GM19328 (cell line): ENCODE measurements around the gene LRP6.

ENCODE experiments used
- ATAC-seq: cut with Tn5 transposase; IDR thresholded peaks from one replicate; pipeline ENCODE4 v1.9.1; 2021; ENCODE audit warnings: mild to moderate bottlenecking, moderate library complexity; ENCODE audit not compliant: unreplicated experiment

Gene LRP6

GRCh38 chr12:12083688-12084087 is 183.2 kb downstream of the LRP6 start:
- ATAC-seq: no peak

GRCh38 chr12:12081836-12082497 is 184.9 kb downstream of the LRP6 start:
- no peak for ATAC-seq

GRCh38 chr12:12079291-12079690 is 187.6 kb downstream of the LRP6 start:
- no peak for ATAC-seq

- ATAC-seq: no peak
Measured at GRCh38 chr12:12072064-12072760, 194.6 kb downstream of the LRP6 start.

GRCh38 chr12:12070674-12071656 is 195.9 kb downstream of the LRP6 start, which contains the start of gene BCL2L14:
BCL2L14 (plus strand) TSS chr12:12070939; CDS start chr12:12079306, 8,367 bp downstream.
- ATAC-seq: no peak

- no peak for ATAC-seq
Measured at GRCh38 chr12:12069821-12070548, 196.9 kb downstream of the LRP6 start.

GRCh38 chr12:12068751-12069150 is 198.1 kb downstream of the LRP6 start:
- no peak for ATAC-seq
